A549 (cell line): ENCODE results near the gene NCOA4.

Source experiments
- JUNB ChIP-seq: fragments of >200 bp; sonication (Bioruptor Twin); formaldehyde crosslinking; IDR thresholded peaks from 2 replicates; pipeline ENCODE4 v1.6.1; 2016
- ZNF302 ChIP-seq: fragments of 250-450 bp; sonication (Bioruptor Pico); IDR thresholded peaks from 2 replicates; pipeline ENCODE4 v1.9.0; 2021; ENCODE audit warnings: inconsistent platforms, mild to moderate bottlenecking, moderate library complexity

- TF ChIP-seq ZNF302 (no peak), JUNB (no peak)
Observed at GRCh38 chr10:46029461-46030030, 877 bp downstream of the NCOA4 start.
